LNCaP clone FGC (cell line): ENCODE measurements around the gene SNCB.

Source experiments
- DNase-seq: peaks from one replicate; pipeline ENCODE4 v3.0.0-alpha.2; 2011; ENCODE audit warnings: low read depth
- H3K4me3 ChIP-seq: 2 replicates; pipeline ENCODE4 v1.5.1; 2011; ENCODE audit warnings: mild to moderate bottlenecking, low read depth, low read length, control low read depth
- TF ChIP-seq, protein P1 (sequence below): IDR thresholded peaks from 2 replicates; pipeline ENCODE4 v1.5.1; 2012; ENCODE audit warnings: mild to moderate bottlenecking; ENCODE audit not compliant: control insufficient read depth, insufficient read depth; ENCODE audit errors: extremely low read depth

Gene SNCB

GRCh38 chr5:176597417-176598389 is 32.6 kb downstream of the SNCB start:
- TF ChIP-seq, protein P1, sequence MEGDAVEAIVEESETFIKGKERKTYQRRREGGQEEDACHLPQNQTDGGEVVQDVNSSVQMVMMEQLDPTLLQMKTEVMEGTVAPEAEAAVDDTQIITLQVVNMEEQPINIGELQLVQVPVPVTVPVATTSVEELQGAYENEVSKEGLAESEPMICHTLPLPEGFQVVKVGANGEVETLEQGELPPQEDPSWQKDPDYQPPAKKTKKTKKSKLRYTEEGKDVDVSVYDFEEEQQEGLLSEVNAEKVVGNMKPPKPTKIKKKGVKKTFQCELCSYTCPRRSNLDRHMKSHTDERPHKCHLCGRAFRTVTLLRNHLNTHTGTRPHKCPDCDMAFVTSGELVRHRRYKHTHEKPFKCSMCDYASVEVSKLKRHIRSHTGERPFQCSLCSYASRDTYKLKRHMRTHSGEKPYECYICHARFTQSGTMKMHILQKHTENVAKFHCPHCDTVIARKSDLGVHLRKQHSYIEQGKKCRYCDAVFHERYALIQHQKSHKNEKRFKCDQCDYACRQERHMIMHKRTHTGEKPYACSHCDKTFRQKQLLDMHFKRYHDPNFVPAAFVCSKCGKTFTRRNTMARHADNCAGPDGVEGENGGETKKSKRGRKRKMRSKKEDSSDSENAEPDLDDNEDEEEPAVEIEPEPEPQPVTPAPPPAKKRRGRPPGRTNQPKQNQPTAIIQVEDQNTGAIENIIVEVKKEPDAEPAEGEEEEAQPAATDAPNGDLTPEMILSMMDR: no peak
- no peak for DNase-seq
- no peak overlapping the region for H3K4me3 ChIP-seq

- DNase-seq: no peak
- TF ChIP-seq, protein P1: no peak
- H3K4me3 ChIP-seq: no peak overlapping the region
These were observed 33.5 kb downstream of the SNCB start for GRCh38 chr5:176596689-176597416.

DNA sequence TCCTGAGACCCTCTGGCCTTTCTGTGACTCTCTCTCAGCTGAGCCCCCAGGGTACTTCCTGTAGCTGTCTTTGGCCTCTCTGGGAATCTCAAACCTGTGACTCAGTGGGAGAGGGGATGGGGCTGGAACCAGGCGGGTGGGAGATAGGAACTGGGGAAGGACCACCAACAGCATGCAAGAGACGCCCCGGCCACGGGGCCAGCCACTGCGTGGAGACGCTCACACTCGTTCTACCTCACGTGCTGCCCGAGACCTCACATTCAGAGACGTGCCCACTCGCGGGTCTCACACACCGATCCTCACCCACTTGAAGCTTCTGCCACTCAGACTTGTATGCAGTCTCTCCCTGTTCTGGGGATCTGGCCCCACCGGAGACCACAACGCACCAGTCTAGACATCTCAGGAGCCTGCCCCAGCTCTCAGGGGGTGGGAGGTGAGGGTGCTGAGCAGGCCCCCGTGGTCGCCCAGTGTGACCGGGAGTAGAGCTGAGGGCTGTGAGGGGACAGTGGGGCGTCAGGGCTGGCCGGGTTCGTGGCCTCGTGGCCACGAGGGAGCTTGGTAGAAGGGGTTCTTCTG is 34.2 kb downstream of the SNCB start:
- H3K4me3 ChIP-seq: no peak overlapping the region
- TF ChIP-seq, protein P1: no peak
- DNase-seq: no peak

GRCh38 chr5:176595386-176595943 is 34.9 kb downstream of the SNCB start:
- DNase-seq: no peak
- no peak overlapping the region for H3K4me3 ChIP-seq
- TF ChIP-seq, protein P1: no peak

- DNase-seq: no peak
- TF ChIP-seq, protein P1: no peak
- no peak overlapping the region for H3K4me3 ChIP-seq
These were observed 35.8 kb downstream of the SNCB start for GRCh38 chr5:176594554-176594953.

DNA sequence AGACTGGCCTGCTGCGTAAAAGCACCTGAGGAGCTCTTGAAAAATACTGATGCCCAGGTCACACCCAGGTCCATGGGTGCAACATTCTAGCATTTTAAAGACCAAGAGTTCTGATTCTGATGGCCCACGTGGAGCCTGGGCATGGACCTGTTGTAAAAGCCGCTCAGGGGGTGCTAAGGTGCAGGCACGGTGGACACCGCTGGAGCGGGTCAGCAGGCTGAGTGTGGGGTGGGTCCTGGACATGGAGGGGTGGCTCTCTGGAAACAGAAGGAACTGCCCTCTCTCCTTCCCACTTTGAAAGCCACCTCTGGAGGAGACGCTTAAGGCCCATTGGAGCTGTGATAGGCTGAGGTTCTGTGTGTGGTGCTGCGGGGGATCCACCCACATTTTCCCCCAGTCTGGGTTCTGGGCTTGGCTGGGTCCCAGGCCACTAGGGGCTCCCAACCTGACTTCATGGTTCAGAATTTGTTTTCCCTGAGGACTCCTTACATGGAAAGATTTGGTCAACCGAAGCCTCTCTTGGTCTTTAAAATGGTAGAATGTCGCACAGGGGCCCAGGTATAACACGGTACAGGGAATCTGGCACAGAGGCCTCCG is 37.0 kb downstream of the SNCB start:
- no peak for DNase-seq
- H3K4me3 ChIP-seq: no peak overlapping the region
- TF ChIP-seq, protein P1: no peak
